Skeletal muscle tissue (tissue), 4 donors: ENCODE results near the gene TMPRSS4. TPM values are rescaled to one million over a fixed set of nuclear protein-coding genes. Genes with fewer than 3 reads are reported as not detected.

ENCODE experiments used
- H3K27ac ChIP-seq: one replicate; pipeline ENCODE4 v1.7.0; 2013; ENCODE audit warnings: mild to moderate bottlenecking, low read depth, low read length, inconsistent platforms
- H3K27me3 ChIP-seq, 3 donors: one replicate each; pipeline ENCODE4 v1.7.0; 2013; ENCODE audit warnings: low read length in 3 of 3; ENCODE audit not compliant: control insufficient read depth in 3 of 3, insufficient read depth in 3 of 3
- H3K36me3 ChIP-seq, 3 donors: one replicate each; pipeline ENCODE4 v1.7.0; 2013; ENCODE audit warnings: low read length in 3 of 3; ENCODE audit not compliant: control insufficient read depth in 3 of 3, insufficient read depth in 3 of 3
- H3K4me1 ChIP-seq, 3 donors: one replicate each; pipeline ENCODE4 v1.7.0; 2013; ENCODE audit warnings: low read length in 3 of 3, mild to moderate bottlenecking in 3 of 3; ENCODE audit not compliant: control insufficient read depth in 3 of 3, insufficient read depth in 3 of 3
- H3K4me3 ChIP-seq, 3 donors: one replicate each; pipeline ENCODE4 v1.7.0; 2013; ENCODE audit warnings: low read length in 3 of 3
- H3K9ac ChIP-seq, 3 donors: one replicate each; pipeline ENCODE4 v1.7.0; 2013; ENCODE audit warnings: low read length in 3 of 3, mild to moderate bottlenecking in 3 of 3, moderate library complexity in 2 of 3, low read depth in 1 of 3
- H3K9me3 ChIP-seq, 3 donors: one replicate each; pipeline ENCODE4 v1.7.0; 2013; ENCODE audit warnings: low read length in 3 of 3; ENCODE audit not compliant: control insufficient read depth in 3 of 3
- total RNA-seq: library from RNA; depleted of rRNA; stranded (reverse); fragments of >200 nt; gene quantifications from one replicate; pipeline ENCODE4 v1.2.3, GENCODE V29; 2014
- donor health status: Osteomylitis.

TMPRSS4 gene
- total RNA-seq, 1 donor from 2014 or later: not detected

- Histone ChIP-seq H3K27me3 (peaks cover 24 to 46% (median 34%) of the 10 kb centered on the region in 3 donors), H3K4me3 (no peak overlapping the region), H3K27ac (no peak overlapping the region), H3K4me1 (peaks cover 36 to 44% (median 39%) of the 10 kb centered on the region in 3 donors), H3K9ac (peak overlapping the region in 1 of 3 donors; percentile 16), H3K9me3 (no peaks in the 10 kb centered on the region), H3K36me3 (no peaks in the 10 kb centered on the region)
These were observed 80.5 kb downstream of the TMPRSS4 start for GRCh38 chr11:118157186-118157895.

GRCh38 chr11:118161786-118162185 lies 84.9 kb downstream of the TMPRSS4 start:
- Histone ChIP-seq H3K27ac (no peak overlapping the region), H3K9ac (no peak overlapping the region), H3K36me3 (peaks cover 0 to 2% (median 0%) of the 10 kb centered on the region in 3 donors), H3K27me3 (peaks cover 6 to 13% (median 11%) of the 10 kb centered on the region in 3 donors), H3K9me3 (no peaks in the 10 kb centered on the region), H3K4me3 (no peak overlapping the region), H3K4me1 (peaks cover 4 to 7% (median 6%) of the 10 kb centered on the region in 3 donors)

- no peak overlapping the region for H3K9ac ChIP-seq
- H3K36me3 ChIP-seq: peaks cover 0 to 9% (median 4%) of the 10 kb centered on the region in 3 donors
- no peak overlapping the region for H3K27ac ChIP-seq
- H3K4me3 ChIP-seq: no peak overlapping the region
- H3K4me1 ChIP-seq: no peaks in the 10 kb centered on the region
- H3K9me3 ChIP-seq: no peaks in the 10 kb centered on the region
- peaks cover 0 to 5% (median 5%) of the 10 kb centered on the region in 3 donors for H3K27me3 ChIP-seq
These were observed 86.0 kb downstream of the TMPRSS4 start for GRCh38 chr11:118162846-118163245.

GRCh38 chr11:118163494-118163893 lies 86.6 kb downstream of the TMPRSS4 start:
- H3K9me3 ChIP-seq: no peaks in the 10 kb centered on the region
- no peak overlapping the region for H3K4me3 ChIP-seq
- peaks cover 0 to 12% (median 4%) of the 10 kb centered on the region in 3 donors for H3K36me3 ChIP-seq
- no peak overlapping the region for H3K9ac ChIP-seq
- H3K4me1 ChIP-seq: no peaks in the 10 kb centered on the region
- H3K27me3 ChIP-seq: peaks cover 0 to 5% (median 0%) of the 10 kb centered on the region in 3 donors
- H3K27ac ChIP-seq: no peak overlapping the region

- H3K36me3 ChIP-seq: peaks cover 0 to 12% (median 4%) of the 10 kb centered on the region in 3 donors
These were observed 88.0 kb downstream of the TMPRSS4 start for GRCh38 chr11:118164885-118165284.

GRCh38 chr11:118166641-118167040 lies 89.8 kb downstream of the TMPRSS4 start:
- Histone ChIP-seq H3K27ac (no peak overlapping the region), H3K4me3 (no peak overlapping the region), H3K27me3 (peaks cover 0 to 12% (median 5%) of the 10 kb centered on the region in 3 donors), H3K9ac (no peak overlapping the region), H3K4me1 (peaks cover 5 to 14% (median 12%) of the 10 kb centered on the region in 3 donors), H3K9me3 (no peaks in the 10 kb centered on the region), H3K36me3 (peaks cover 0 to 12% (median 4%) of the 10 kb centered on the region in 3 donors)

More at GRCh38 chr11:118164885-118165284, 88.0 kb downstream of the TMPRSS4 start:
- no peak overlapping the region for H3K4me3 ChIP-seq
- no peak overlapping the region for H3K9ac ChIP-seq
- no peak overlapping the region for H3K27ac ChIP-seq
- no peaks in the 10 kb centered on the region for H3K9me3 ChIP-seq
- H3K27me3 ChIP-seq: peaks cover 0 to 5% (median 5%) of the 10 kb centered on the region in 3 donors
- H3K4me1 ChIP-seq: peaks cover 0 to 5% (median 0%) of the 10 kb centered on the region in 3 donors

- Histone ChIP-seq H3K36me3 (peaks cover 0 to 12% (median 4%) of the 10 kb centered on the region in 3 donors), H3K27me3 (peaks cover 0 to 12% (median under 1%) of the 10 kb centered on the region in 3 donors), H3K4me1 (peaks cover 5 to 19% (median 18%) of the 10 kb centered on the region in 3 donors), H3K9ac (no peak overlapping the region), H3K9me3 (no peaks in the 10 kb centered on the region), H3K4me3 (no peak overlapping the region), H3K27ac (no peak overlapping the region)
These were observed 90.4 kb downstream of the TMPRSS4 start for GRCh38 chr11:118167253-118167652.

GRCh38 chr11:118167906-118168305 lies 91.0 kb downstream of the TMPRSS4 start:
- H3K27ac ChIP-seq: no peak overlapping the region
- no peaks in the 10 kb centered on the region for H3K9me3 ChIP-seq
- no peak overlapping the region for H3K4me3 ChIP-seq
- peaks cover 0 to 12% (median 4%) of the 10 kb centered on the region in 3 donors for H3K36me3 ChIP-seq
- peaks cover 0 to 12% (median 0%) of the 10 kb centered on the region in 3 donors for H3K27me3 ChIP-seq
- peaks cover 5 to 19% (median 19%) of the 10 kb centered on the region in 3 donors for H3K4me1 ChIP-seq
- H3K9ac ChIP-seq: no peak overlapping the region

GRCh38 chr11:118168316-118168715 lies 91.4 kb downstream of the TMPRSS4 start:
- H3K4me3 ChIP-seq: no peak overlapping the region
- no peak overlapping the region for H3K9ac ChIP-seq
- H3K9me3 ChIP-seq: no peaks in the 10 kb centered on the region
- H3K27ac ChIP-seq: no peak overlapping the region
- H3K4me1 ChIP-seq: peaks cover 5 to 23% (median 19%) of the 10 kb centered on the region in 3 donors
- H3K36me3 ChIP-seq: peaks cover 0 to 12% (median 4%) of the 10 kb centered on the region in 3 donors
- peaks cover 0 to 12% (median 0%) of the 10 kb centered on the region in 3 donors for H3K27me3 ChIP-seq

- H3K9ac ChIP-seq: no peak overlapping the region
- H3K9me3 ChIP-seq: no peaks in the 10 kb centered on the region
- peaks cover 0 to 12% (median 0%) of the 10 kb centered on the region in 3 donors for H3K27me3 ChIP-seq
- H3K36me3 ChIP-seq: peaks cover 0 to 12% (median 4%) of the 10 kb centered on the region in 3 donors
- H3K4me3 ChIP-seq: no peak overlapping the region
- H3K4me1 ChIP-seq: peaks cover 5 to 23% (median 19%) of the 10 kb centered on the region in 3 donors
- no peak overlapping the region for H3K27ac ChIP-seq
These were observed 91.9 kb downstream of the TMPRSS4 start for GRCh38 chr11:118168751-118169150.
